Loucy (cell line): ENCODE data around the gene PSAPL1.

Experiments
- H2AFZ ChIP-seq: fragments of 200-600 bp; sonication (generic); 2 replicates; pipeline ENCODE4 v1.6.0; 2016; ENCODE audit warnings: antibody characterized with exemption, mild to moderate bottlenecking, low read length, moderate library complexity
- H3F3A ChIP-seq: fragments of 200-600 bp; 2 replicates; pipeline ENCODE4 v1.6.0; 2016; ENCODE audit warnings: antibody characterized with exemption, low read depth, mild to moderate bottlenecking
- H3K27me3 ChIP-seq: fragments of 200-600 bp; sonication (generic); 2 replicates; pipeline ENCODE4 v1.6.1; 2014; ENCODE audit warnings: low read length, mild to moderate bottlenecking; ENCODE audit not compliant: insufficient read depth, poor library complexity, severe bottlenecking
- H3K36me3 ChIP-seq: fragments of 200-600 bp; sonication (generic); 2 replicates; pipeline ENCODE4 v1.6.1; 2016; ENCODE audit warnings: low read length; ENCODE audit not compliant: insufficient read depth
- H3K4me1 ChIP-seq: fragments of 200-600 bp; sonication (generic); 2 replicates; pipeline ENCODE4 v1.5.1; 2014; ENCODE audit warnings: low read length, mild to moderate bottlenecking; ENCODE audit not compliant: insufficient read depth, poor library complexity, severe bottlenecking
- H3K4me2 ChIP-seq: fragments of 200-600 bp; sonication (generic); 2 replicates; pipeline ENCODE4 v1.6.0; 2014; ENCODE audit warnings: antibody characterized with exemption, low read length, low read depth, mild to moderate bottlenecking; ENCODE audit not compliant: poor library complexity, severe bottlenecking
- H3K4me3 ChIP-seq: fragments of 200-600 bp; sonication (generic); 2 replicates; pipeline ENCODE4 v1.5.1; 2014; ENCODE audit warnings: low read length, mild to moderate bottlenecking, mixed read lengths; ENCODE audit not compliant: poor library complexity, severe bottlenecking
- H3K79me2 ChIP-seq: fragments of 200-600 bp; sonication (generic); 2 replicates; pipeline ENCODE4 v1.6.1; 2014; ENCODE audit warnings: low read length; ENCODE audit not compliant: insufficient read depth
- H3K9ac ChIP-seq: fragments of 200-600 bp; sonication (generic); 2 replicates; pipeline ENCODE4 v1.6.0; 2014; ENCODE audit warnings: mild to moderate bottlenecking, low read depth, low read length, moderate library complexity; ENCODE audit not compliant: poor library complexity, severe bottlenecking
- H3K9me2 ChIP-seq: fragments of 200-600 bp; sonication (generic); replicated peaks from 2 replicates; pipeline ENCODE4 v1.6.1; 2016; ENCODE audit warnings: low read depth, low read length, mixed read lengths
- H3K9me3 ChIP-seq: fragments of 200-600 bp; sonication (generic); 2 replicates; pipeline ENCODE4 v1.6.1; 2014; ENCODE audit warnings: mild to moderate bottlenecking, antibody characterized with exemption, low read length, low read depth; ENCODE audit not compliant: insufficient read depth
- H4K20me1 ChIP-seq: fragments of 200-600 bp; sonication (generic); 2 replicates; pipeline ENCODE4 v1.6.0; 2014; ENCODE audit warnings: antibody characterized with exemption, low read length, mild to moderate bottlenecking; ENCODE audit not compliant: insufficient read depth, poor library complexity, severe bottlenecking
- EZH2phosphoT487 ChIP-seq: fragments of 200-600 bp; IDR thresholded peaks from 2 replicates; pipeline ENCODE4 v1.6.1; 2018; ENCODE audit warnings: antibody characterized with exemption, mild to moderate bottlenecking, moderate library complexity, borderline replicate concordance
- TF ChIP-seq, protein P1 (sequence below): fragments of 200-600 bp; sonication (generic); conservative IDR thresholded peaks from 2 replicates; pipeline ENCODE4 v1.5.1; 2014; ENCODE audit warnings: mild to moderate bottlenecking, antibody characterized with exemption, low read length

PSAPL1 gene

DNA sequence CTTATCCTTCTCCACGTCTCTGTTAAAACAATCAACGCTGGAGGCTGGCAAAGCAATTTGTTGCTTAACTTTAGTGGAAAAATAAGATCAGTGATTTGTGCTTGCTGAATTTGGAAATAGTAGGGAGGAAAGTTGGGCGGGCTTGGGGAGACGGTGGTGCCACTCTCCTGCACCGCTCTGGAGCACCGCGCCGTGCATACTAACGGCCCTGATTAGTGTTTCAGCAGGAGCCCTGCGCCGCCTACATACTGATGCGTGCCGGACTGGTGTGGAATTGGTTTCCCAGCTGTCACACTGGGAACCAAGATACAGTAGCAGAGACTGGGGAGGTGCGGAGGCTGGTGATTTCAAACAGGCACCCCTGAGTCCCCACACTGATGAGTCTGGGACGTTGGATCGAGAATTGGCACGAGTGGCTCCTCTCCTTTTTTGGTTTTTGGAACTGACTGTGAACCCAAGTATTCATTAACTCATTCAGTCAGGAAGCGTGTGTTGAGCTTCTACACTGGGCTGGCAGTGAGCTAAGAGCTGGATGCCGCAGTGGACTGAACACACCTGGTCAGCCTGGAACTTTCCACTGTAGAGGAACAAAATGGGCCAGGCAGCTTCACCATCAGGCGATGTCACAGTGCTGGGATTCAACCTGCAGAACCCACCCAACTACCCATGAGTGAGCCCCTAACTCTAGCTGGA is 29.0 kb upstream of the PSAPL1 start:
- Histone ChIP-seq H3K9me3 (peaks cover 9% of the 10 kb centered on the region; the same call in 1 of the 2 replicates), H3K27me3 (no peaks in the 10 kb centered on the region), H3F3A (no peaks in the 10 kb centered on the region), H2AFZ (no peak overlapping the region), H3K4me3 (no peak overlapping the region), H3K36me3 (no peaks in the 10 kb centered on the region), H3K9ac (no peak overlapping the region), H3K4me1 (no peaks in the 10 kb centered on the region), H4K20me1 (no peaks in the 10 kb centered on the region), H3K9me2 (no peaks in the 10 kb centered on the region), H3K79me2 (no peaks in the 10 kb centered on the region), H3K4me2 (no peak overlapping the region)
- TF ChIP-seq EZH2phosphoT487, result no peak
- TF ChIP-seq, protein P1, sequence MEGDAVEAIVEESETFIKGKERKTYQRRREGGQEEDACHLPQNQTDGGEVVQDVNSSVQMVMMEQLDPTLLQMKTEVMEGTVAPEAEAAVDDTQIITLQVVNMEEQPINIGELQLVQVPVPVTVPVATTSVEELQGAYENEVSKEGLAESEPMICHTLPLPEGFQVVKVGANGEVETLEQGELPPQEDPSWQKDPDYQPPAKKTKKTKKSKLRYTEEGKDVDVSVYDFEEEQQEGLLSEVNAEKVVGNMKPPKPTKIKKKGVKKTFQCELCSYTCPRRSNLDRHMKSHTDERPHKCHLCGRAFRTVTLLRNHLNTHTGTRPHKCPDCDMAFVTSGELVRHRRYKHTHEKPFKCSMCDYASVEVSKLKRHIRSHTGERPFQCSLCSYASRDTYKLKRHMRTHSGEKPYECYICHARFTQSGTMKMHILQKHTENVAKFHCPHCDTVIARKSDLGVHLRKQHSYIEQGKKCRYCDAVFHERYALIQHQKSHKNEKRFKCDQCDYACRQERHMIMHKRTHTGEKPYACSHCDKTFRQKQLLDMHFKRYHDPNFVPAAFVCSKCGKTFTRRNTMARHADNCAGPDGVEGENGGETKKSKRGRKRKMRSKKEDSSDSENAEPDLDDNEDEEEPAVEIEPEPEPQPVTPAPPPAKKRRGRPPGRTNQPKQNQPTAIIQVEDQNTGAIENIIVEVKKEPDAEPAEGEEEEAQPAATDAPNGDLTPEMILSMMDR, result no peak

DNA sequence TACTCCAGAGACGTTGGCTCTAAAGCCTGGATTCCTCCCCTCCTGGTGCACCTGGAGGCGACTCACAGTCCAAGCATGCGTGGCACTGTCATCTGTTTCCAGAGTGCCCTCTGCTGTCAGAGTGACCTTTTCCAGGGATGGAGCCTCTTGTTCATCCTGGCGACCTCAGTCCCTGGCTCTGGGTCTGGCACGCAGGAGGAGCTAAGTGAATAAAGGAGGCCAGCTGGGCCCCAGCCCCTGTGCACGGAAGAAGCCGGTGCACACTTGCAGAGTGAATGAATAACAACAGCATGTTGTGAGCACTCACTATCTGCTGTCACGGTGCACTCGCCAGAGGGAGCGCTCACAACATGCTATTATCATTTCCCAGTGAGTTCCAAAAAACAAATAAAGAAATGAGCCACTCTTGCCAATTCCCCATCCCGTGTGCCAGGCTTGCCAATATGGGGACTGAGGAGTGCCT is 27.8 kb upstream of the PSAPL1 start:
- Histone ChIP-seq H3F3A (no peaks in the 10 kb centered on the region), H2AFZ (no peak overlapping the region)
- TF ChIP-seq EZH2phosphoT487, result no peak
- TF ChIP-seq, protein P1, result no peak

DNA sequence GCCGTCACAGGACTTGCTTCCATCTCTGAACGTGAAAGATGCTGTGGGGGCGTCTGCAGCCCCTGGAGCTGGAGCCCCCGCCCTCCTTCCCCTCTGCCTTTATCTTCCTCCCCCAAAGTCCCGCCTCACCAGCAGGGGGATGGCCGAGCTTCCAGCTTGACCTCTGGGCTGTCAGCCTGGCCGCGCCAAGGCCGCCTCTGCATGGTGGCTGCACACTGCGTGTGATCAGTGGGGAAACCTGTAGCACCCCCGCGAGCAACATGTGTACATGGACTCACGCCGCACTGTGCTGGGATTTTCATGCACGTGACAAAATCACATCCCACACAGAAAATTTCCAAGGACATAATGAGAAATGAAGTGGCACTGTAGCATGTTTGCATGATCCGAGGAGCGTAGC is 26.5 kb upstream of the PSAPL1 start:
- no peaks in the 10 kb centered on the region for H3K4me1 ChIP-seq
- no peak overlapping the region for H3K4me2 ChIP-seq
- H3K4me3 ChIP-seq, result no peak overlapping the region
- H3K9ac ChIP-seq, result no peak overlapping the region
- no peaks in the 10 kb centered on the region for H3K79me2 ChIP-seq
- H3K27me3 ChIP-seq, result no peaks in the 10 kb centered on the region
- no peaks in the 10 kb centered on the region for H3F3A ChIP-seq
- TF ChIP-seq EZH2phosphoT487, result no peak
- TF ChIP-seq, protein P1, result no peak
- H2AFZ ChIP-seq, result no peak overlapping the region
- H3K9me3 ChIP-seq, result peaks cover 10% of the 10 kb centered on the region; the same call in 1 of the 2 replicates
- no peaks in the 10 kb centered on the region for H4K20me1 ChIP-seq
- no peaks in the 10 kb centered on the region for H3K36me3 ChIP-seq
- no peaks in the 10 kb centered on the region for H3K9me2 ChIP-seq

More for the DNA sequence above, 27.8 kb upstream of the PSAPL1 start:
- no peaks in the 10 kb centered on the region for H3K27me3 ChIP-seq
- no peaks in the 10 kb centered on the region for H3K9me2 ChIP-seq
- no peak overlapping the region for H3K4me2 ChIP-seq
- no peaks in the 10 kb centered on the region for H3K36me3 ChIP-seq
- no peaks in the 10 kb centered on the region for H3K4me1 ChIP-seq
- no peaks in the 10 kb centered on the region for H4K20me1 ChIP-seq
- no peak overlapping the region for H3K4me3 ChIP-seq
- H3K9ac ChIP-seq, result no peak overlapping the region
- H3K79me2 ChIP-seq, result no peaks in the 10 kb centered on the region
- H3K9me3 ChIP-seq, result peaks cover 10% of the 10 kb centered on the region; the same call in 1 of the 2 replicates
